ENCODE data around the gene RGS10. TPM values are rescaled to one million over a fixed set of nuclear protein-coding genes. Genes with fewer than 3 reads are reported as not detected.

Gene RGS10
- total RNA-seq, 1 donor from 2014 or later: 42.7 TPM

Other genes starting within 250 kb of the RGS10 start
- 126 TPM for gene TIAL1, start 54.2 kb upstream of the RGS10 start, total RNA-seq
- gene BAG3, start 108.7 kb upstream of the RGS10 start, total RNA-seq: 65.9 TPM
- 13.8 TPM for gene INPP5F, start 183.3 kb upstream of the RGS10 start, total RNA-seq